Neural crest cell (in vitro differentiated cells): ENCODE measurements around the gene CAPN12. TPM values are rescaled to one million over a fixed set of nuclear protein-coding genes. Genes with fewer than 3 reads are reported as not detected.
"Not testable (repeated sequence)": the region's sequence is repeated elsewhere in the genome, so short reads cannot be mapped to it uniquely, and the experiment has no call there.

Source experiments
- DNase-seq: peaks from one replicate; pipeline ENCODE4 v3.0.0; 2021; ENCODE audit warnings: low read depth, mixed read lengths, low spot score
- H3K27ac Mint-ChIP-seq: one replicate; pipeline ENCODE4 v1.8.0; 2021; ENCODE audit warnings: mild to moderate bottlenecking, mixed read lengths; ENCODE audit not compliant: unreplicated experiment
- H3K27me3 Mint-ChIP-seq: 2 replicates; pipeline ENCODE4 v1.8.0; 2021; ENCODE audit warnings: low read depth, mild to moderate bottlenecking, mixed read lengths
- H3K36me3 Mint-ChIP-seq: 2 replicates; pipeline ENCODE4 v1.8.0; 2021; ENCODE audit warnings: low read depth, mild to moderate bottlenecking, mixed read lengths
- H3K4me1 Mint-ChIP-seq: 2 replicates; pipeline ENCODE4 v1.8.0; 2021; ENCODE audit warnings: mixed read lengths
- H3K4me3 Mint-ChIP-seq: one replicate; pipeline ENCODE4 v1.8.0; 2021; ENCODE audit warnings: mild to moderate bottlenecking, mixed read lengths
- H3K9me3 Mint-ChIP-seq: 2 replicates; pipeline ENCODE4 v1.8.0; 2021; ENCODE audit warnings: mixed read lengths
- total RNA-seq: library from RNA; stranded (reverse); gene quantifications from 2 replicates; pipeline ENCODE4 v1.2.1, GENCODE V29; 2021
- TF ChIP-seq, protein P1 (sequence below): fragments of 200-600 bp; sonication (generic); conservative IDR thresholded peaks from 2 replicates; pipeline ENCODE4 v1.5.0; 2021; ENCODE audit warnings: antibody characterized with exemption, mild to moderate bottlenecking

Gene CAPN12
- total RNA-seq, 1 donor from 2014 or later, result not detected

DNA sequence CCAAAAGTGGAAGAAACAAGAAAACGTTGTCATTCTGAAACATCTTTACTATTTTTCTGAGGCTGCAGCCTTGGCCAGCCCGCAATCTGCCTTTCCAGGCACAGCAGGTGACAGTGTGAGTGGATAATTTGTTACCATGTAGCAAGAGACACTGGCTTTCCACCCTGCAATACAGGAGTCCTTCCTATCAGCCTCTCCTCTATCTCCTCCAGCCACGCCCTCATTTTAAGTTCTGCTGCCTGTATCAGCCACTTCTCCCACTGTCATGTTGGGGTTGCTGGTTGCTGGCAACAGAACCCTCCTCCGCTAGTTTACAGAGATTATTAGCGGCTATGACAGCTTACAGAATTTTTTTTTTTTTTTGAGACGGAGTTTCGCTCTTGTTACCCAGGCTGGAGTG lies 36.8 kb upstream of the CAPN12 start:
- Mint-ChIP-seq H3K27me3 (peaks cover 23% of the 10 kb centered on the region), H3K4me3 (no peak overlapping the region), H3K36me3 (no peaks in the 10 kb centered on the region), H3K4me1 (peaks cover 4% of the 10 kb centered on the region), H3K9me3 (no peaks in the 10 kb centered on the region), H3K27ac (no peak overlapping the region)
- TF ChIP-seq, protein P1, sequence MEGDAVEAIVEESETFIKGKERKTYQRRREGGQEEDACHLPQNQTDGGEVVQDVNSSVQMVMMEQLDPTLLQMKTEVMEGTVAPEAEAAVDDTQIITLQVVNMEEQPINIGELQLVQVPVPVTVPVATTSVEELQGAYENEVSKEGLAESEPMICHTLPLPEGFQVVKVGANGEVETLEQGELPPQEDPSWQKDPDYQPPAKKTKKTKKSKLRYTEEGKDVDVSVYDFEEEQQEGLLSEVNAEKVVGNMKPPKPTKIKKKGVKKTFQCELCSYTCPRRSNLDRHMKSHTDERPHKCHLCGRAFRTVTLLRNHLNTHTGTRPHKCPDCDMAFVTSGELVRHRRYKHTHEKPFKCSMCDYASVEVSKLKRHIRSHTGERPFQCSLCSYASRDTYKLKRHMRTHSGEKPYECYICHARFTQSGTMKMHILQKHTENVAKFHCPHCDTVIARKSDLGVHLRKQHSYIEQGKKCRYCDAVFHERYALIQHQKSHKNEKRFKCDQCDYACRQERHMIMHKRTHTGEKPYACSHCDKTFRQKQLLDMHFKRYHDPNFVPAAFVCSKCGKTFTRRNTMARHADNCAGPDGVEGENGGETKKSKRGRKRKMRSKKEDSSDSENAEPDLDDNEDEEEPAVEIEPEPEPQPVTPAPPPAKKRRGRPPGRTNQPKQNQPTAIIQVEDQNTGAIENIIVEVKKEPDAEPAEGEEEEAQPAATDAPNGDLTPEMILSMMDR, result no peak
- DNase-seq, result no peak

DNA sequence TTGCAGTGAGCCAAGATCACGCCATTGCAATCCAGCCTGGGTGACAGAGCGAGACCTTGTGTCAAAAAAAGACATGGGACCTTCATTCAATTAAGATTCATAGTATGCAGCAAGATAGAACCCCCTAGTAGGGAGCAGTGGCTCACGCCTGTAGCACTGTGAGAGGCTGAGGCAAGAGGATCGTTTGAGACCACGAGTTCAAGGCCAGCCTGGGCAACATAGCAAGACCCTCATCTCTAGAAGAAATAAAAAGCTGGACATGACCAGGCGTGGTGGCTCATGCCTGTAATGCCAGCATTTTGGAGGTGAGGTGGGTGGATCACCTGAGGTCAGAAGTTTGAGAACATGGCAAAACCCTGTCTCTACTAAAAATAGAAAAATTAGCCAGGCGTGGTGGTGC lies 36.2 kb upstream of the CAPN12 start:
- H3K4me3 Mint-ChIP-seq, result no peak overlapping the region
- H3K27me3 Mint-ChIP-seq, result peaks cover 23% of the 10 kb centered on the region
- H3K27ac Mint-ChIP-seq, result no peak overlapping the region
- DNase-seq, result no peak
- peaks cover 4% of the 10 kb centered on the region for H3K4me1 Mint-ChIP-seq
- no peaks in the 10 kb centered on the region for H3K9me3 Mint-ChIP-seq
- TF ChIP-seq, protein P1, result no peak
- H3K36me3 Mint-ChIP-seq, result no peaks in the 10 kb centered on the region

DNA sequence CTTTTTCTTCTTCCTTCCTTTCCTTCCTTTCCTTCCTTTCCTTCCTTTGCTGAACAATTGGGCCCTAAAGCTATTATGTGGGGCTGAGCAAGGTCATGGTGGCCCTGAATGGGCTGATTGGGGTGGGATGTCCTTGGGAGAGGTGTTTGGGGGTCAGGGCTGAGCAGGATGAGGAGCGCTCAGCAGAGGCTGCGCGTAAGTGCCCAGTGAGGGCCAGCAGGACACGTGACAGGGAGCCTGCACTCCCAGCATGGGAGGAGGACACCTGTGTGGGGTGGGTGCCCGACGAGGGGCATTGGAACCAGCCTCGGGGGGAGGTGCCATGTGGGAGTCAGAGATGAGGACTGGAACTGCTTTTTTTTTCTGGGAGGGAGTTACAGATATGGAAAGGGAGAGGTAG lies 34.5 kb upstream of the CAPN12 start:
- Mint-ChIP-seq H3K4me3 (no peak overlapping the region), H3K9me3 (no peaks in the 10 kb centered on the region), H3K36me3 (no peaks in the 10 kb centered on the region), H3K27ac (no peak overlapping the region), H3K4me1 (peaks cover 4% of the 10 kb centered on the region), H3K27me3 (peaks cover 23% of the 10 kb centered on the region)
- TF ChIP-seq, protein P1, result no peak
- DNase-seq, result no peak

DNA sequence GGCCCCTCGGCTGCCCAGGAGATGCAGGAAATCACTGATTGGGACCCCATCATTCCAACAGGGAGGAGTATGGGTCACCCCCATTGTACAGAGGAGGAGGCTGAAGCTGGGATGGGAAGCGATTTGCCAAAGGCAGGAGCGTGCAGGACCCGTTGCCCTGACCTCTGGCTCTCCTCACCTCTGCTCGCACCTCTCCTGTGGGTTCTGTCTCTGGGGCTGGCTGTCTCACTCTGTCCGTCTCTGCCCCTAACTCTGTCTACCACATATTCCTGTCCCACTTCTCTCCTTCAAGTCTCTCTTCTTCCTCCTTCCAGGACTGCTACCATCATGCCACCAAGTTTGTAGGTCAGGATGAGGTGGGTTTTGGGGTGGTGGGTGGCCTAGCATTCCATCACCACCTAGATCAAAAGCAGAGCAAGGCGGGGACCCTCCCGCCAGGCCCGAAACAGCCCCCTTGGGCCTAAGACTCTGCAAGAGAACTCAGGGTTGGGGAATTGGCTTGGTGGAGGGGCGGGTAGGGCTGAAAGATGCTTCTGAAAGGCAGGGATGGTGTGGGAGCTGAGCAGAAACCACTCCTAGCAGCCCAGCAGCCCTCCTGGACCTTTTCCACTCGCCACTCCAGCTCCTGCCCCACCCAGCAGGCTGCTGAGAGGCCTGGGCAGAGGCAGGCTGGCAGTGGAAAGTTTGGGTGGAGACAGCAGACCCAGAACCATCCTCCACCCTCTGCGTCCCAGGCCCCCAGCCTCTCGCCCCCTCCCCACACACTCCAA lies 30.1 kb upstream of the CAPN12 start:
- Mint-ChIP-seq H3K4me3 (no peak overlapping the region), H3K27me3 (peaks cover 4% of the 10 kb centered on the region), H3K9me3 (no peaks in the 10 kb centered on the region), H3K36me3 (no peaks in the 10 kb centered on the region), H3K4me1 (peaks cover 5% of the 10 kb centered on the region), H3K27ac (no peak overlapping the region)
- TF ChIP-seq, protein P1, result no peak
- no peak for DNase-seq

DNA sequence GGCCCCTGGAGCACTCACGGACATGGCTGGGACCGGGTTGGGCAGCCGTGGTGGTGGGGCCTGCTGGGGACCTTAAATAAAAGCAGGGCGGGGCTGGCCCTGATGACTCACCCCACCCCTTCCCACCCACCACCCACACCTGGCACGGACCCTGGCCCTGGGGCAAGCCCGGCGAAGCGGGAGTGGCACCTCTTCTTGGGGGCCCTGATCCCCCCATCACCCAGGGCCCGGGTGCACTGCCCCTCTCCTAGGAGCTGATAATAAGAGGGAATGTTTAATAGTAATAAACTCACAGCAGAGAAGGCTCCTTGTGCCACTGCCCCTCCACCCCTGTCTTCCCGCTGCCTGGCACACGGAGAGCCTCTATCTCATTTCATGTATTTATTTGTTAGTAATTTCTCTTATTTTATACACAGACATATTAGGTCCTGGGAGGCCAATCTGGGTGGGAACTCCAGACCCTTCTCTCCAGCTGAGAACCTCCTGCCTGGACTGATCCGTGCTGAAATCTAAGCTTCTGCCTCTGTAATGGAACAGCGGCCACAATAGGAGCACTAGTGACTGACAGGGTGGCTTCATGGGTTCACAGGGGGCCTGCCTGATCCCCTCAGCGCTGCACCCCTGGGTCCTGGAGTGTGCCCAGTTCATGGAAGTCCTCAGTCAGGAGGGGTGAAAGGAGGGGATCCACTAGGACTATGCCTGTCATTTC lies 29.3 kb upstream of the CAPN12 start, which contains the start of gene LGALS7:
LGALS7 (minus strand) TSS at position 49 of the 709 bp plus-strand sequence; CDS start at position 24, 25 bp downstream.
- TF ChIP-seq, protein P1, result no peak
- peak within 1 kb of the TSS; percentile 34 for H3K4me3 Mint-ChIP-seq
- no peaks in the 10 kb centered on the region for H3K36me3 Mint-ChIP-seq
- H3K9me3 Mint-ChIP-seq, result no peaks in the 10 kb centered on the region
- H3K4me1 Mint-ChIP-seq, result peaks cover 5% of the 10 kb centered on the region
- H3K27me3 Mint-ChIP-seq, result peaks cover 1% of the 10 kb centered on the region
- no peak for DNase-seq
- H3K27ac Mint-ChIP-seq, result no peak within 1 kb of the TSS

DNA sequence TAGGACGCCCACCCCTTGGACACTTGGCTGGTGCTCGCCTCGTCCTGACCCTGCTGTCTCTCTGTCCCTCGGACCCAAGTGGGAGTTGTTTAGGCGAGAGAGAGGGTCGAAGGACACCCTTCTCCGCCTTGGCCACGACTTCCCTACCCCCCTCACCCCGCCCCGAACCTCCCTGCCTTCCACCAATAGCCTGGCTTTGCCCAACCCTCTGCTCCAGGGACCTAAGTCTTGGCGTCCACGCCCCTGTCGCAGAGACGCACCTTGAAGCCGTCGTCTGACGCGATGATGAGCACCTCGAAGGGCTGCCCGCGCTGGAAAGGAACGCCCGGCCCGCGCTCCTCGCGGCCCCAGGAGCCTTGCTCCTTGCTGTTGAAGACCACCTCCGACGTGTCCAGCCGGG lies 27.3 kb upstream of the CAPN12 start:
- not testable (repeated sequence) for H3K9me3 Mint-ChIP-seq, H3K27me3 Mint-ChIP-seq, H3K4me1 Mint-ChIP-seq, H3K36me3 Mint-ChIP-seq, H3K4me3 Mint-ChIP-seq, DNase-seq, H3K27ac Mint-ChIP-seq

DNA sequence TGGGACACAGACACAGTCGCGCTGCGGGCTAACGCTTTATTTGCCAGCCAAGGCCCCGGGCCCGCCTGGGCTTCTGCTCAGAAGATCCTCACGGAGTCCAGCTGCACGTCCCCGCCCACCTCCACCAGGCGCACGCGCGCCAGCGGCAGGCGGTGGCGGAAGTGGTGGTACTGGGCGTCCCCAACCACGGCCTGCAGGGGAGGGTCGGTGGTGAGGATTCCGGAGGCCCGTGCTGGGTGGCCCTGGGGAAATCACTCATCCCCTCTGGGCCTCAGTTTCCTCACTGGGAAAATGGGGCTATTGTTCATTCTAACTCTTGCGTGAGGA lies 26.6 kb upstream of the CAPN12 start:
- not testable (repeated sequence) for H3K9me3 Mint-ChIP-seq, H3K27me3 Mint-ChIP-seq, DNase-seq, H3K4me1 Mint-ChIP-seq, H3K27ac Mint-ChIP-seq, H3K36me3 Mint-ChIP-seq, H3K4me3 Mint-ChIP-seq

DNA sequence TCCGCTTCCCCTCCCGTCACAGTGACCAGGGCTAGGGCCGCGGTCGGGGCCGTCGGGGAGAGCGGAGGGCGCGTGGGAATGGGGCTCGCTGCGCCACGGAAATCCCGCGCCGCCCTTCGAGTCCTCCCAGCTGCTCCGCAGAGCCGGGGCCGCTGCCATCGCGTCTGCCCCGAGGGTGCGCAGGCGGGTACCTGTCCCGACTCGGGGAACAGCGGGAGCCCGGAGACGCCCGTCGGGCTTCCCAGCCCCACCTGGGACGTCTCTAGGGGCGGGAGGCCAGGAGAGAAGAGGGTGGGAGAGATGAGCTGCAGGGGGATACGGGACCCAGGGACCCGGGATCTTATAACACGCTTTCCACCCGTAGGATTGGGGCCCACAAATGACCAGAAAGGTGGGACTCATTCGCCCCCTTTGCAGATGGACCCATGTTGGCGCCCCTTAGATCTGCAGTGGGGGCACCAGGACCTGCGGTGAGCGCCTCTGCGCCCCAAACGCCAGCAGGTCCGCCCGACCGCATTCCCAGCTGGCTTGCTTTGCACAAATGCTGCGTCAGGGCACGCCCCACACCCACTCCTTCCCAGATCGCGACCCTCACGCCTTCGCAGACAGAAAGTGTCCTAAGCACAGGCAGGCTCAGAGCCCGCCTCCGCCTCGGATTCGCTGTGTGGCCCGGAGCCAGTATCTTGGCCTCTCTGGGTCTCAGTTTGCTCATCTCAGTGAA lies 26.1 kb upstream of the CAPN12 start:
- H3K27ac Mint-ChIP-seq, H3K9me3 Mint-ChIP-seq, H3K4me1 Mint-ChIP-seq, H3K36me3 Mint-ChIP-seq, H3K4me3 Mint-ChIP-seq, H3K27me3 Mint-ChIP-seq, DNase-seq: not testable (repeated sequence)
